CD4-positive, CD25-positive, alpha-beta regulatory T cell (primary cell): ENCODE measurements around the gene SLC25A40. TPM values are rescaled to one million over a fixed set of nuclear protein-coding genes. Genes with fewer than 3 reads are reported as not detected.
"Not testable (repeated sequence)": the region's sequence is repeated elsewhere in the genome, so short reads cannot be mapped to it uniquely, and the experiment has no call there.

ENCODE experiments used
- ATAC-seq, 2 donors: fragments of 150-1000 bp; cut with Tn5 transposase; one replicate each; pipeline ENCODE4 v1.10.0; 2021; ENCODE audit warnings: low read depth in 2 of 2, moderate number of reproducible peaks in 2 of 2, moderate library complexity in 1 of 2
- DNase-seq, 3 donors: peaks; one replicate each; pipeline versions ENCODE4 v3.0.0 to v3.0.0-alpha.2; 2012 to 2022; ENCODE audit warnings: mixed read lengths in 1 of 3
- H3K27ac ChIP-seq: one replicate; pipeline ENCODE4 v1.7.0; 2013; ENCODE audit warnings: mild to moderate bottlenecking, low read length; ENCODE audit not compliant: insufficient read depth, poor library complexity, severe bottlenecking
- H3K27me3 ChIP-seq: one replicate; pipeline ENCODE4 v1.7.0; 2013; ENCODE audit warnings: low read length; ENCODE audit not compliant: control insufficient read depth, insufficient read depth
- H3K36me3 ChIP-seq: one replicate; pipeline ENCODE4 v1.7.0; 2013; ENCODE audit warnings: mild to moderate bottlenecking, low read length, moderate library complexity; ENCODE audit not compliant: control insufficient read depth, insufficient read depth
- H3K4me1 ChIP-seq: 2 replicates; pipeline ENCODE4 v1.7.0; 2013; ENCODE audit warnings: mild to moderate bottlenecking, low read length; ENCODE audit not compliant: insufficient read depth, control insufficient read depth, poor library complexity, severe bottlenecking
- H3K4me3 ChIP-seq: one replicate; pipeline ENCODE4 v1.7.0; 2013; ENCODE audit warnings: low read depth, mild to moderate bottlenecking, low read length, moderate library complexity
- H3K9me3 ChIP-seq, 2 experiments: 1 replicate in 1 of 2; 2 replicates in 1 of 2; pipeline ENCODE4 v1.7.0; 2013; ENCODE audit warnings: low read length in 2 of 2, mild to moderate bottlenecking in 1 of 2, moderate library complexity in 1 of 2; ENCODE audit not compliant: control insufficient read depth in 2 of 2
- H3K27ac Mint-ChIP-seq, 3 donors: one replicate each; pipeline ENCODE4 v1.8.0; 2020 to 2022; ENCODE audit warnings: mild to moderate bottlenecking in 3 of 3, mixed read lengths in 3 of 3, moderate library complexity in 2 of 3
- H3K27me3 Mint-ChIP-seq: one replicate; pipeline ENCODE4 v1.8.0; 2022; ENCODE audit warnings: mild to moderate bottlenecking, mixed read lengths
- H3K36me3 Mint-ChIP-seq: one replicate; pipeline ENCODE4 v1.8.0; 2020; ENCODE audit warnings: mixed read lengths
- H3K4me1 Mint-ChIP-seq, 4 donors: one replicate each; pipeline ENCODE4 v1.8.0; 2020 to 2022; ENCODE audit warnings: mixed read lengths in 4 of 4, mild to moderate bottlenecking in 1 of 4
- H3K4me3 Mint-ChIP-seq, 4 donors: one replicate each; pipeline ENCODE4 v1.8.0; 2020 to 2022; ENCODE audit warnings: mild to moderate bottlenecking in 4 of 4, mixed read lengths in 4 of 4, moderate library complexity in 3 of 4
- H3K9me3 Mint-ChIP-seq, 7 donors: one replicate each; pipeline ENCODE4 v1.8.0; 2020 to 2022; ENCODE audit warnings: mixed read lengths in 7 of 7, mild to moderate bottlenecking in 3 of 7, moderate library complexity in 2 of 7
- polyA plus RNA-seq, 4 donors: library from polyadenylated mRNA; unstranded; fragments of 300-500 nt; fragmentation: Illumina TruSeq; gene quantifications; one replicate each; pipeline ENCODE4 v1.2.3, GENCODE V29; 2021
- total RNA-seq: library from RNA; stranded (reverse); gene quantifications from one replicate; pipeline ENCODE4 v1.2.3, GENCODE V29; 2022

The SLC25A40 gene, protein sequence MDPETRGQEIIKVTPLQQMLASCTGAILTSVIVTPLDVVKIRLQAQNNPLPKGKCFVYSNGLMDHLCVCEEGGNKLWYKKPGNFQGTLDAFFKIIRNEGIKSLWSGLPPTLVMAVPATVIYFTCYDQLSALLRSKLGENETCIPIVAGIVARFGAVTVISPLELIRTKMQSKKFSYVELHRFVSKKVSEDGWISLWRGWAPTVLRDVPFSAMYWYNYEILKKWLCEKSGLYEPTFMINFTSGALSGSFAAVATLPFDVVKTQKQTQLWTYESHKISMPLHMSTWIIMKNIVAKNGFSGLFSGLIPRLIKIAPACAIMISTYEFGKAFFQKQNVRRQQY
- total RNA-seq (24.2 TPM), polyA plus RNA-seq (10 to 100 TPM; 13.4 to 20.9 (median 16.3) TPM)

- Histone ChIP-seq H3K4me3 (peak within 1 kb of the TSS; percentile 94), H3K4me1 (peaks cover 57% of the 10 kb centered on the region), H3K36me3 (peaks cover 8% of the 10 kb centered on the region), H3K27ac (peak within 1 kb of the TSS; percentile 90), H3K9me3 (peaks cover 6 to 10% of the 10 kb centered on the region in 2 experiments), H3K27me3 (no peaks in the 10 kb centered on the region)
- Mint-ChIP-seq H3K9me3 (peaks cover 0 to 16% (median 5%) of the 10 kb centered on the region in 7 donors), H3K36me3 (peaks cover 16% of the 10 kb centered on the region), H3K4me1 (peaks cover 38 to 70% (median 59%) of the 10 kb centered on the region in 4 donors), H3K4me3 (peak within 1 kb of the TSS; percentile 94 to 97 (median 96)), H3K27ac (peak within 1 kb of the TSS; percentile 98), H3K27me3 (no peaks in the 10 kb centered on the region)
- peak; percentile 90 to 93 for ATAC-seq
- DNase-seq: peak; percentile 90 to 97 (median 95)
Observed at GRCh38 chr7:87876040-87876868, at the start of gene SLC25A40, which contains the start of gene DBF4. SLC25A40 (minus strand) TSS chr7:87876360; CDS start chr7:87858727, 17,633 bp downstream. DBF4 (plus strand) TSS chr7:87876493; CDS start chr7:87876733, 240 bp downstream.

DNA sequence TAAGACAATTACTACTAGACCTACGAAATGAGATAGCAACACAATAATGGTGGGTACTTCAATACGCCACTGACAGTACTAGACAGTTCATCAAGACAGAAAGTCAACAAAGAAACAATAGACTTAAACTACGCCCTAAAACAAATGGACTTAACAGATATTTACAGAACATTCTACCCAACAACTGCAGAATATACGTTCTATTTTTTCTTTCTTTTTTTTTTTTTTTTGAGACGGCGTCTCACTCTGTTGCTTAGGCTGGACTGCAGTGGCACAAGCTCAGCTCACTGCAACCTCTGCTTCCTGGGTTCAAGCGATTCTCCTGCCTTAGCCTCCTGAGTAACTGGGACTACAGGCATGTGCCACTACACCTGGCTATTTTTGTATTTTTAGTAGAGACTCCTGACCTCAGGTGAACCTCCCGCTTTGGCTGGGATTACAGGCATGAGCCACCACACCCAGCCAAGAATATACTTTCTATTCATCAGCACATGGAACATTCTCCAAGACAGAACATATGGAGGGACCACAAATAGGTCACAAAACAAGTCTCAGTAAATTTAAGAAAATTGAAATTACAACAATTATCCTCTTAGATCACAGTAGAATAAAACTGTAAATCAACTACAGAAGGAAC is 46.7 kb upstream of the SLC25A40 start:
- not testable (repeated sequence) for H3K9me3 ChIP-seq, H3K4me1 ChIP-seq, H3K27ac Mint-ChIP-seq, H3K27me3 ChIP-seq, DNase-seq, ATAC-seq, H3K4me3 ChIP-seq, H3K9me3 Mint-ChIP-seq, H3K36me3 Mint-ChIP-seq, H3K27ac ChIP-seq, H3K4me3 Mint-ChIP-seq, H3K36me3 ChIP-seq, H3K4me1 Mint-ChIP-seq
- H3K27me3 Mint-ChIP-seq: peaks cover 17% of the 10 kb centered on the region

- Mint-ChIP-seq H3K27ac (no peak overlapping the region), H3K4me1 (no peaks in the 10 kb centered on the region), H3K36me3 (no peaks in the 10 kb centered on the region), H3K4me3 (no peak overlapping the region), H3K27me3 (peaks cover 23% of the 10 kb centered on the region), H3K9me3 (no peaks in the 10 kb centered on the region)
- no peaks in the 10 kb centered on the region for H3K36me3 ChIP-seq
- H3K9me3 ChIP-seq: no peaks in the 10 kb centered on the region
- no peak for DNase-seq
- peaks cover 8% of the 10 kb centered on the region for H3K27me3 ChIP-seq
- ATAC-seq: no peak
- H3K4me1 ChIP-seq: no peaks in the 10 kb centered on the region
- H3K27ac ChIP-seq: no peak overlapping the region
- H3K4me3 ChIP-seq: no peak overlapping the region
Observed at GRCh38 chr7:87920578-87920977, 44.4 kb upstream of the SLC25A40 start.

DNA sequence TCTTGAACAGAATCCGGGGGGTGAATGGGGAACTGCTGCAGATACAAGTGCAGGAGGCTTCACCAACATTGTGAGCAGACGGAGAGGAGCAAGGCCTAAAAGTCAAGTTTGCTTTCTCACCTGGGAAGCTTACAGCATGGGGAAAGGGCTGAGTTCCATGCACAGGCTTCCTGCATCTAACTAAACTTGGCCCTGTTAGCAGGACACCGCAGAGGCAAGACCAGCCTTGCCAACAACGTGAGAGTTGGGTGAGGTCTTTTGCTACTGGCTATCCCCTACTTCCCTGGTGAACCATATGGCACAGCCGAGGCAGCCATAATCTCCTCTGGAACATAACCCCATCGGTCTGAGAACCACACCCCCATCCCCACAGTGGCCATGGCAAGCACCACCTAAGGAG is 43.7 kb upstream of the SLC25A40 start:
- H3K27ac ChIP-seq: no peak overlapping the region
- no peak for ATAC-seq
- H3K27me3 ChIP-seq: peaks cover 8% of the 10 kb centered on the region
- no peaks in the 10 kb centered on the region for H3K4me1 ChIP-seq
- no peaks in the 10 kb centered on the region for H3K36me3 ChIP-seq
- no peaks in the 10 kb centered on the region for H3K9me3 ChIP-seq
- Mint-ChIP-seq H3K4me1 (no peaks in the 10 kb centered on the region), H3K4me3 (no peak overlapping the region), H3K9me3 (no peaks in the 10 kb centered on the region), H3K27me3 (peaks cover 23% of the 10 kb centered on the region), H3K36me3 (no peaks in the 10 kb centered on the region), H3K27ac (no peak overlapping the region)
- H3K4me3 ChIP-seq: no peak overlapping the region
- DNase-seq: no peak

DNA sequence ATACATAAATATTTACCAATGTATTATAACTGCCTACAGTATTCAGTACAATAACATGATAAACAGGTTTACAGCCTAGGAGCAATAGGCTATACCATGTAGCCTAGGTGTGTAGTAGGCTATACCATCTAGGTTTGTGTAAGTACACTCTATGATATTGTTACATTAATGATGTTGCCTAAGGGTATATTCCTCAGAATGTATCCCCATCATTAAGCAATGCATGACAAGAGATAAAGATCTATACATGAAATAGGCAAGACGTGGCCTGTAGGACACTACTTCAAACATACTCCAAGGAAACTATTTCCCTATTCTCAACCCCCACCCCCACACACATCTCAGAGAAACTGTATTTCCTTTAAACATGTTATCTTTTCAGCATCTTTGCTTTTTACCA is 42.6 kb upstream of the SLC25A40 start:
- H3K9me3 ChIP-seq: no peaks in the 10 kb centered on the region
- no peak for DNase-seq
- peaks cover 8% of the 10 kb centered on the region for H3K27me3 ChIP-seq
- H3K36me3 ChIP-seq: no peaks in the 10 kb centered on the region
- H3K4me1 ChIP-seq: no peaks in the 10 kb centered on the region
- H3K27ac Mint-ChIP-seq: no peak overlapping the region
- H3K27me3 Mint-ChIP-seq: peaks cover 23% of the 10 kb centered on the region
- H3K4me3 Mint-ChIP-seq: no peak overlapping the region
- H3K36me3 Mint-ChIP-seq: no peaks in the 10 kb centered on the region
- ATAC-seq: no peak
- H3K4me3 ChIP-seq: no peak overlapping the region
- H3K27ac ChIP-seq: no peak overlapping the region
- H3K4me1 Mint-ChIP-seq: no peaks in the 10 kb centered on the region
- H3K9me3 Mint-ChIP-seq: no peaks in the 10 kb centered on the region

DNA sequence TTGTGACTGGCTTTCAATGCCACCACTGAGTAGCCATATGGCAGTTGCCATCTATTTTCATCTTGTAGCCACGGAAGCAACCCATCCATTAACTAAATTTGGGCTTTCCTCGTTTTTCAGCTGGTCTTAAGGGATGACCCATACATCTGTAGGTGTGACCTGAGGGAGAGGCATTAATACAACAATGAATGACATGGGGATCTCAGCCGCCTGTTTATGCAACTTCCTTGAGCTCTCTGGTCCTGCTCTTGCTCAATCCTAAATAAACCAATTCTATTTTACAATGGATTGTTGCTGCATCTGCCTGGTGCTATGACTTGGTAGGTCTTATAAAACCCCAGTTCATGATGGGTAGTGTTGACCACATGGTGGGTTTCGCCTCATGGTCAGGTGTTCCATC is 36.0 kb upstream of the SLC25A40 start:
- Mint-ChIP-seq H3K4me3 (no peak overlapping the region), H3K27ac (no peak overlapping the region), H3K36me3 (peaks cover 7% of the 10 kb centered on the region), H3K27me3 (peaks cover 8% of the 10 kb centered on the region), H3K9me3 (no peaks in the 10 kb centered on the region), H3K4me1 (peaks cover 0 to 6% (median 0%) of the 10 kb centered on the region in 4 donors)
- no peaks in the 10 kb centered on the region for H3K4me1 ChIP-seq
- peaks cover 8% of the 10 kb centered on the region for H3K27me3 ChIP-seq
- H3K27ac ChIP-seq: no peak overlapping the region
- ATAC-seq (no peak), DNase-seq (no peak)
- no peak overlapping the region for H3K4me3 ChIP-seq
- peaks cover 7% of the 10 kb centered on the region for H3K36me3 ChIP-seq
- no peaks in the 10 kb centered on the region for H3K9me3 ChIP-seq

GRCh38 chr7:87908814-87909213 is 32.7 kb upstream of the SLC25A40 start:
- H3K36me3 Mint-ChIP-seq: peaks cover 16% of the 10 kb centered on the region
- not testable (repeated sequence) for H3K4me3 ChIP-seq, H3K27me3 ChIP-seq, H3K27ac Mint-ChIP-seq, H3K4me1 Mint-ChIP-seq, H3K9me3 Mint-ChIP-seq, H3K27me3 Mint-ChIP-seq, DNase-seq, H3K4me3 Mint-ChIP-seq, H3K4me1 ChIP-seq, H3K27ac ChIP-seq, ATAC-seq, H3K9me3 ChIP-seq
- peaks cover 22% of the 10 kb centered on the region for H3K36me3 ChIP-seq
